Fibroblast of lung (primary cell): ENCODE measurements around the gene RPAP3. TPM values are rescaled to one million over a fixed set of nuclear protein-coding genes. Genes with fewer than 3 reads are reported as not detected.

ENCODE experiments used
- DNase-seq, 2 donors: peaks; one replicate each; pipeline versions ENCODE4 v3.0.0 to v3.0.0-alpha.2; 2010; ENCODE audit warnings: low read depth in 2 of 2
- H2AFZ ChIP-seq: 2 replicates; pipeline ENCODE4 v1.5.1; 2012; ENCODE audit warnings: low read length, control low read depth, inconsistent platforms
- H3K27ac ChIP-seq: 2 replicates; pipeline ENCODE4 v1.5.1; 2011; ENCODE audit warnings: low read length, control low read depth; ENCODE audit not compliant: insufficient read depth
- H3K27me3 ChIP-seq: 2 replicates; pipeline ENCODE4 v1.5.1; 2011; ENCODE audit warnings: mild to moderate bottlenecking, low read length; ENCODE audit not compliant: control insufficient read depth, insufficient read depth
- H3K36me3 ChIP-seq: 2 replicates; pipeline ENCODE4 v1.5.1; 2011; ENCODE audit warnings: low read length; ENCODE audit not compliant: control insufficient read depth, insufficient read depth
- H3K4me1 ChIP-seq: 2 replicates; pipeline ENCODE4 v1.5.1; 2011; ENCODE audit warnings: low read length; ENCODE audit not compliant: control insufficient read depth, insufficient read depth; ENCODE audit errors: extremely low read depth
- H3K4me2 ChIP-seq: 2 replicates; pipeline ENCODE4 v1.5.1; 2011; ENCODE audit warnings: low read length, control low read depth; ENCODE audit not compliant: insufficient read depth; ENCODE audit errors: extremely low read depth
- H3K4me3 ChIP-seq, 4 experiments: fragments of 200-600 bp in 1 of 4; sonication (generic) in 1 of 4; replicated peaks in 1 of 4; 2 replicates each; pipeline ENCODE4 v1.5.1; 2011 to 2016; ENCODE audit warnings: low read length in 4 of 4, low read depth in 3 of 4, mild to moderate bottlenecking in 3 of 4, control low read depth in 2 of 4, inconsistent platforms in 1 of 4, mixed read lengths in 1 of 4; ENCODE audit not compliant: insufficient read depth in 1 of 4; ENCODE audit errors: control extremely low read depth in 1 of 4
- H3K79me2 ChIP-seq: 2 replicates; pipeline ENCODE4 v1.5.1; 2012; ENCODE audit warnings: mild to moderate bottlenecking, low read length, inconsistent platforms; ENCODE audit not compliant: control insufficient read depth, insufficient read depth
- H3K9ac ChIP-seq: 2 replicates; pipeline ENCODE4 v1.5.1; 2011; ENCODE audit warnings: mild to moderate bottlenecking, low read length, control low read depth; ENCODE audit not compliant: insufficient read depth
- H3K9me3 ChIP-seq: 2 replicates; pipeline ENCODE4 v1.5.1; 2012; ENCODE audit warnings: low read depth, low read length; ENCODE audit not compliant: control insufficient read depth, insufficient read depth
- H4K20me1 ChIP-seq: 2 replicates; pipeline ENCODE4 v1.5.1; 2011; ENCODE audit warnings: low read length; ENCODE audit not compliant: control insufficient read depth, insufficient read depth; ENCODE audit errors: extremely low read depth
- CTCF ChIP-seq, 2 donors: IDR thresholded peaks in 1 of 2; conservative IDR thresholded peaks in 1 of 2; 1 replicate in 1 of 2; 2 replicates in 1 of 2; pipeline ENCODE4 v1.5.1; 2011 to 2012; ENCODE audit warnings: low read length in 2 of 2, control low read depth in 1 of 2, inconsistent platforms in 1 of 2, low read depth in 1 of 2, mild to moderate bottlenecking in 1 of 2
- EZH2 ChIP-seq: IDR thresholded peaks from 2 replicates; pipeline ENCODE4 v1.5.1; 2012; ENCODE audit warnings: low read length, control low read depth, mild to moderate bottlenecking; ENCODE audit errors: missing control alignments
- polyA plus RNA-seq, 2 donors: library from polyadenylated mRNA; depleted of rRNA in 1 of 2; stranded (reverse) in 1 of 2; unstranded in 1 of 2; fragments of >200 nt; gene quantifications; 2 replicates each; pipeline ENCODE4 v1.2.1, GENCODE V29; 2011 to 2012; ENCODE audit warnings: missing spikeins in 1 of 2
- total RNA-seq: library from RNA; depleted of rRNA; stranded (reverse); fragments of >200 nt; gene quantifications from 2 replicates; pipeline ENCODE4 v1.2.1, GENCODE V29; 2014

The RPAP3 gene
- total and polyA plus RNA-seq, 2 donors (not counting 1 experiment from before 2014, with no cell fraction given): 12.1 to 23.8 TPM

GRCh38 chr12:47729233-47729632, 23.4 kb upstream of the RPAP3 start:
- TF ChIP-seq CTCF (conservative IDR thresholded peaks at IDR 0.05 in 1 of 2, IDR thresholded peaks at IDR 0.05 in 1 of 2; ENCODE audit: low read depth in 1 of 2, low read length in 2 of 2): no peak
- TF ChIP-seq EZH2: no peak
- H2AFZ ChIP-seq: no peak overlapping the region
- no peaks in the 10 kb centered on the region for H3K9me3 ChIP-seq
- H3K79me2 ChIP-seq: no peaks in the 10 kb centered on the region
- H3K36me3 ChIP-seq: no peaks in the 10 kb centered on the region
- H3K4me1 ChIP-seq: peaks cover 20% of the 10 kb centered on the region
- H3K9ac ChIP-seq: no peak overlapping the region
- H3K4me2 ChIP-seq: peak overlapping the region; percentile 23
- no peak overlapping the region for H3K27ac ChIP-seq
- H3K4me3 ChIP-seq: no peak overlapping the region
- H3K27me3 ChIP-seq: no peaks in the 10 kb centered on the region
- no peaks in the 10 kb centered on the region for H4K20me1 ChIP-seq
- peak; percentile 29 to 80 for DNase-seq

DNA sequence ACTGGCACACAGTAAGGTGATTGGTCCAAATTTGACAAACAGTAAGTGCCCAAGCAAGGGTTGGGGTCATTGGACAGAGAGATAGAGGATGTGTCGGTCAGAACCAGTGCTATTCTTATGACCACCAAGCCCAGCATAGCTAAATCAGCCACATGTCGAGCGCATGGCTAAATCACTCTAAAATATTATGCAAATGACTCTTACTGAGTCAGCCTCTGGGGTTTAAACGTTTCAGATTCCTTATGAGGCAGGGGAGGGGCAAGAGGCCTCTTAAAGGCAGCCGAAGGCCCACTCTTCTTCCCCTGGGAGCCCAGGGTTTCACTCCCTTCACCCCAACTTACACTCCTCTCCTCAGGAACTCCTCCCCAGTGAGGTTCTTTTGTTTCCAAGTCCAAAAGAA, 20.1 kb upstream of the RPAP3 start:
- no peak overlapping the region for H3K4me2 ChIP-seq

DNA sequence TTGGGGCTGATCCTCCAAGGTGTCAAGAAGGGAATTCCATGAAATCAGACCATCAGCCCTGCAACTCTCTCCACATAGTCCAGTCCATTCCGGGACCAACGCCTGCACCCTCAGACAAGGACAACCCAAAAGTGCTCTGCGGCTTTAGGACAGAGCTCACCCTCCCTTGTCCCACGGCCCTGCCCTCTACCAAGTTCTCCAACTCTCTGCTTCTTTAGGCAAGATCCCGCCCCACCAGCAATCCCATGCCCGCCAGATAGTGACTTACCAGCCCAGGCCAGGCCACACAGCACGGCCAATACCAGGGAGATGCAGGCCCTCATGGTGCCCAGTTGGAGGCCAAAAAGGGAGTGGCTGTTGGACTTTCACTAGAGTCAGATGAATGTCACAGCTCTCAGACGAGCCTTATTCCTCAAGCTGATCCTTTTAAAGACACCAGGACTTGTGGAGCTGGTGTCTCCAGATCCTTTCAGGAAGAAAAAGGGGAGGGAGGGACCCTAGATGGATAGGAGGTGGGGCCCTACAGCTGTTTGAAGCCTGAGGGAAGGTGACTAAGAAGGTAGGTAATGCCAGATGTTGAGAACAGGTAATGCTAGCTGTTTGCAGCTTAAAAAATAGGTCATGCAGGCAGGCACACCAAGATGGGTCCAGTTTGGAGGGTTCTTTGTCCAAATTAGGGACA, 19.4 kb upstream of the RPAP3 start, which contains the start of gene ENDOU:
Gene ENDOU, minus strand, starts transcription at position 400 of the 682 bp plus-strand sequence. Its CDS starts 77 bp downstream, at position 323.
- Histone ChIP-seq H3K36me3 (no peaks in the 10 kb centered on the region), H3K4me1 (peaks cover 18% of the 10 kb centered on the region), H2AFZ (no peak within 1 kb of the TSS), H3K9me3 (no peaks in the 10 kb centered on the region), H3K79me2 (no peaks in the 10 kb centered on the region), H3K27me3 (no peaks in the 10 kb centered on the region), H3K4me2 (no peak within 1 kb of the TSS), H4K20me1 (no peaks in the 10 kb centered on the region), H3K27ac (peak within 1 kb of the TSS; percentile 39), H3K9ac (no peak within 1 kb of the TSS), H3K4me3 (no peak within 1 kb of the TSS)
- no peak for DNase-seq
- no peak for TF ChIP-seq EZH2
- TF ChIP-seq CTCF (conservative IDR thresholded peaks at IDR 0.05 in 1 of 2, IDR thresholded peaks at IDR 0.05 in 1 of 2; ENCODE audit: low read depth in 1 of 2, low read length in 2 of 2): no peak

More for the DNA sequence above, 20.1 kb upstream of the RPAP3 start:
- Histone ChIP-seq H2AFZ (no peak overlapping the region), H3K36me3 (no peaks in the 10 kb centered on the region), H3K79me2 (no peaks in the 10 kb centered on the region), H4K20me1 (no peaks in the 10 kb centered on the region), H3K4me3 (no peak overlapping the region), H3K9ac (no peak overlapping the region), H3K27ac (peak overlapping the region; percentile 39), H3K27me3 (no peaks in the 10 kb centered on the region), H3K4me1 (peaks cover 20% of the 10 kb centered on the region), H3K9me3 (no peaks in the 10 kb centered on the region)
- TF ChIP-seq EZH2 (no peak), CTCF (conservative IDR thresholded peaks at IDR 0.05 in 1 of 2, IDR thresholded peaks at IDR 0.05 in 1 of 2; ENCODE audit: low read depth in 1 of 2, low read length in 2 of 2) (no peak)
- DNase-seq: peak; percentile 79 to 85
